ENCODE data around the gene ITIH4. TPM values are rescaled to one million over a fixed set of nuclear protein-coding genes. Genes with fewer than 3 reads are reported as not detected.

Gene ITIH4
- total and polyA plus RNA-seq, 2 experiments from 2014 or later: 55.9 to 91.3 TPM

GRCh38 chr3:52792961-52793695 is 37.3 kb downstream of the ITIH4 start:
- WGBS (ENCODE audit: low lambda C conversion rate, missing lambda C conversion rate): 88% methylated on average over 17 of the region's 18 CpGs
- H3K27me3 ChIP-seq: no peaks in the 10 kb centered on the region
- H3K79me2 ChIP-seq: no peaks in the 10 kb centered on the region
- no peak for DNase-seq (ENCODE audit: low spot score)
- no peaks in the 10 kb centered on the region for H3K4me1 ChIP-seq (ENCODE audit: insufficient read depth)
- H3K4me2 ChIP-seq: no peak overlapping the region
- no peaks in the 10 kb centered on the region for H4K20me1 ChIP-seq (ENCODE audit: insufficient read depth, poor library complexity, severe bottlenecking)
- H3K9me3 ChIP-seq (ENCODE audit: low read depth): no peaks in the 10 kb centered on the region
- no peaks in the 10 kb centered on the region for H3K36me3 ChIP-seq (replicated peaks; ENCODE audit: insufficient read depth, low read depth)
- no peak overlapping the region for H2AFZ ChIP-seq
- H3K9me2 ChIP-seq (replicated peaks; ENCODE audit: insufficient read depth): no peaks in the 10 kb centered on the region
- TF ChIP-seq, protein P1, sequence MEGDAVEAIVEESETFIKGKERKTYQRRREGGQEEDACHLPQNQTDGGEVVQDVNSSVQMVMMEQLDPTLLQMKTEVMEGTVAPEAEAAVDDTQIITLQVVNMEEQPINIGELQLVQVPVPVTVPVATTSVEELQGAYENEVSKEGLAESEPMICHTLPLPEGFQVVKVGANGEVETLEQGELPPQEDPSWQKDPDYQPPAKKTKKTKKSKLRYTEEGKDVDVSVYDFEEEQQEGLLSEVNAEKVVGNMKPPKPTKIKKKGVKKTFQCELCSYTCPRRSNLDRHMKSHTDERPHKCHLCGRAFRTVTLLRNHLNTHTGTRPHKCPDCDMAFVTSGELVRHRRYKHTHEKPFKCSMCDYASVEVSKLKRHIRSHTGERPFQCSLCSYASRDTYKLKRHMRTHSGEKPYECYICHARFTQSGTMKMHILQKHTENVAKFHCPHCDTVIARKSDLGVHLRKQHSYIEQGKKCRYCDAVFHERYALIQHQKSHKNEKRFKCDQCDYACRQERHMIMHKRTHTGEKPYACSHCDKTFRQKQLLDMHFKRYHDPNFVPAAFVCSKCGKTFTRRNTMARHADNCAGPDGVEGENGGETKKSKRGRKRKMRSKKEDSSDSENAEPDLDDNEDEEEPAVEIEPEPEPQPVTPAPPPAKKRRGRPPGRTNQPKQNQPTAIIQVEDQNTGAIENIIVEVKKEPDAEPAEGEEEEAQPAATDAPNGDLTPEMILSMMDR (IDR thresholded peaks at IDR 0.05; ENCODE audit: poor library complexity): no peak
- TF ChIP-seq EZH2phosphoT487 (IDR thresholded peaks at IDR 0.05; ENCODE audit: low read depth, severe bottlenecking, unreplicated experiment) (no peak), EZH2 (IDR thresholded peaks at IDR 0.05; ENCODE audit: borderline replicate concordance) (no peak)
- H3K27ac ChIP-seq: no peak overlapping the region
- no peak overlapping the region for H3K4me3 ChIP-seq

DNA sequence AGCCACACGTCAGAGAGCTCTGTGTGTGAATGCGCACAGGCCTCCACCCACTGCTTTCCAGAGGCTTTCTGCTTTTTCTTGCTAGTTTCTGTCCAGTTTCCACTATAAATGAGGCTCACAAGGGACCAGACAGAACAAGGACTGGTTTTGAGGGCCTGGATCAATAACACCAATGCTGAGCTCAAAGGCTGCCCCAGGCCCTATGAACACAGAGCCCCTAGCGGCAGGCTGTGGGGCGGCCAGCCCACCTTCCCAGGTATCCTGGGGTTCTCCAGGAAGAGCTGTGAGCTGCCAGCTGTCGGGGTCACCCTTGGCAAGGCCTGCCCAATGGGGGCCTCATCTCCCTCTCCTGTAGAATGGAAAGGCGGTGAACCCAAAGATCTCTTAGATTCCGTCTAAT is 38.1 kb downstream of the ITIH4 start:
- Histone ChIP-seq H4K20me1 (ENCODE audit: insufficient read depth, poor library complexity, severe bottlenecking) (no peaks in the 10 kb centered on the region), H3K36me3 (replicated peaks; ENCODE audit: insufficient read depth, low read depth) (no peaks in the 10 kb centered on the region), H3K9me2 (replicated peaks; ENCODE audit: insufficient read depth) (no peaks in the 10 kb centered on the region), H3K9me3 (ENCODE audit: low read depth) (no peaks in the 10 kb centered on the region), H2AFZ (no peak overlapping the region), H3K4me1 (ENCODE audit: insufficient read depth) (no peaks in the 10 kb centered on the region), H3K4me2 (no peak overlapping the region), H3K27ac (no peak overlapping the region), H3K4me3 (no peak overlapping the region), H3K79me2 (no peaks in the 10 kb centered on the region), H3K27me3 (no peaks in the 10 kb centered on the region)
- 76% methylated on average over 7 of the region's 7 CpGs for WGBS (ENCODE audit: low lambda C conversion rate, missing lambda C conversion rate)
- no peak for DNase-seq (ENCODE audit: low spot score)
- TF ChIP-seq EZH2phosphoT487 (IDR thresholded peaks at IDR 0.05; ENCODE audit: low read depth, severe bottlenecking, unreplicated experiment) (no peak), EZH2 (IDR thresholded peaks at IDR 0.05; ENCODE audit: borderline replicate concordance) (no peak)
- TF ChIP-seq, protein P1 (IDR thresholded peaks at IDR 0.05; ENCODE audit: poor library complexity): no peak

DNA sequence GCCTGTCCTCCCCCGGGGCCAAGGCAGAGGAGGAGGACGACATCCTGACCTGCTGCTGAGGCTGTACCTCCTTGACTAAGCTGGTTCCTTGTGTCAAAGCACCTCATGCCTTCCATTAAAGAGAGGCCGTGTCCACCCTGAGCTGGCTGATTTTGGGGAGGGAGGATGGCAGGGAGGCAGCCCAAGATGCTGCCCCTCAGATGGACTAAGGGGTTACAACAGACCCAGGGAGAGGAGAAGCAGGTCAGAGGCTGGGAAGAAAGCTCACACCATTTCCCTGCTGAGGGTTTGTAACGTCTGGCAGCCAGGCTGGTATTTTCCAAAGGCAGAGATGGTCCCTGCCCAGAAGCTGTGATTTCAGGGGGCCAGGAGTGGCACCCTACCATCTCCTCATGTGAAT is 38.5 kb downstream of the ITIH4 start:
- H3K79me2 ChIP-seq: no peaks in the 10 kb centered on the region
- H3K4me3 ChIP-seq: no peak overlapping the region
- WGBS (ENCODE audit: low lambda C conversion rate, missing lambda C conversion rate): 83% methylated on average over 4 of the region's 4 CpGs
- TF ChIP-seq EZH2 (IDR thresholded peaks at IDR 0.05; ENCODE audit: borderline replicate concordance): no peak
- TF ChIP-seq, protein P1 (IDR thresholded peaks at IDR 0.05; ENCODE audit: poor library complexity): no peak
- no peak for TF ChIP-seq EZH2phosphoT487 (IDR thresholded peaks at IDR 0.05; ENCODE audit: low read depth, severe bottlenecking, unreplicated experiment)
- no peaks in the 10 kb centered on the region for H4K20me1 ChIP-seq (ENCODE audit: insufficient read depth, poor library complexity, severe bottlenecking)
- H2AFZ ChIP-seq: no peak overlapping the region
- no peak overlapping the region for H3K27ac ChIP-seq
- no peak overlapping the region for H3K4me2 ChIP-seq
- H3K9me2 ChIP-seq (replicated peaks; ENCODE audit: insufficient read depth): no peaks in the 10 kb centered on the region
- no peaks in the 10 kb centered on the region for H3K4me1 ChIP-seq (ENCODE audit: insufficient read depth)
- H3K27me3 ChIP-seq: no peaks in the 10 kb centered on the region
- no peaks in the 10 kb centered on the region for H3K36me3 ChIP-seq (replicated peaks; ENCODE audit: insufficient read depth, low read depth)
- H3K9me3 ChIP-seq (ENCODE audit: low read depth): no peaks in the 10 kb centered on the region
- DNase-seq (ENCODE audit: low spot score): no peak
